Measurements from ENCODE around the gene TRAPPC6A.

TRAPPC6A gene

GRCh38 chr19:45149129-45149528 is 28.9 kb downstream of the TRAPPC6A start:
- DNase-seq (ENCODE audit: low read depth): no peak

- no peak for DNase-seq (ENCODE audit: low read depth)
Measured at GRCh38 chr19:45147835-45148676, 30.0 kb downstream of the TRAPPC6A start.

DNA sequence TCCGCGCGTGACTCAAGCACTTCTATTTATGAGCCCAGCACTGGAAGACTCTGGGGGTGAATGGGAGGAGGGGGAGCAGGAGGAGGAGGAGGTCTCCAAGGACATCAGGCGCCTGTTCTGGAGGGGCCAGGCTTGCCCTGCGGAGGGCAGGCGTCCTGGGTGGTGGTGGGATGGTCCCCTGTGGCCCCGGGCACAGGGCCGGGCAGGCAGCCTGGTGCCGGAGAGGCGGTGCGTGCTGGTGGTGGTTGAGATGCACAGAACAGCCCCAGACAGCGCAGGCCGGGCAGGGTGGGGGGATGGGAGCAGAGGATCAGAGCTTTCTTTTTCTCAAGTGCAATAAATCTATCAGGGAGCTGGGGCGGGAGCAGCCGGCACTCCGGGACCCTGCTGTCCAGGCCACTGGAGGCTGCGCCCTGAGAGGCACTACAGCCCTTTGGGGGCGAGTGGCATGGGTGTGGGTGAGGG is 31.3 kb downstream of the TRAPPC6A start:
- DNase-seq (ENCODE audit: low read depth): no peak

DNA sequence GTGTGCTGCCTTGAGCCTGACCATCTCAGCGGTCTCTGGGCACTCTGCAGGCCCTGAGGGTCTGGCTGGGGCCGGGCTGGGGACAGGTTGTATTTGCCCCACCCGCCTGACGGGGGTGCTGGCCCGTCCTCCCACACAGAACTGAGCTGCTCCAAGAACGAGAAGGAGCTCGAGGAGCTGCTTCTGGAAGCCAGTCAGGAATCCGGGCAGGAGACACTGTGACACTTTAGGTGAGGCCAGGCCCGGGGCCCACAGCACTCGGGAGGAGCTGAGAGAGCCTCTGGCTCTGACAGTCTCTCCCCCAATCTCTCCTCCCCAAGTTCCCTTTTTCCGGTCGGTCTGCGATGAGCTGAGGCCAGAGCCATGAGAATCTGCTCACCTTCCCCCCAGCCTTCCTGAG is 31.8 kb downstream of the TRAPPC6A start:
- no peak for DNase-seq (ENCODE audit: low read depth)

GRCh38 chr19:45145270-45146189 is 32.5 kb downstream of the TRAPPC6A start:
- DNase-seq (ENCODE audit: low read depth): no peak

- no peak for DNase-seq (ENCODE audit: low read depth)
Measured at GRCh38 chr19:45144431-45145269, 33.4 kb downstream of the TRAPPC6A start.

DNA sequence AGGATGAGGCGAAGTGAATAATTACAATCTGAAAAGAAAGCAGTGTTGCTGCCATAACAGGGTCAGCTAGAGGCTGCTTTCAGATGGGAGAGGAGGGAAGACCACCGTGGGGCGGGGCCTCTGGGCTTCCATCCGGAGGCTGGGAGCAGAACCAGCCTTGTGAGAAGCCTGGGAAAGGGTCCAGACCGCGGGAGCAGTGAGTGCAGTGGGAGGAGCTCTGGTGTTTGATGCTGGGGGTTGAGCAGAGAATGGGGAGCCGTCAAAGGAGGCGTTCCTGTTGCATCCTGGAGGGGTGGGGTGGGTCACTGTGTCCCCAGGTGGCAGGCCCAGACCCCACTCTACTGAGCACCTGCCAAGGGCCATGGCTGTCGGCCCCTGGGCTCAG is 35.3 kb downstream of the TRAPPC6A start:
- no peak for DNase-seq (ENCODE audit: low read depth)

- DNase-seq (ENCODE audit: low read depth): no peak
Measured at GRCh38 chr19:45142016-45142725, 35.9 kb downstream of the TRAPPC6A start.

GRCh38 chr19:45141203-45141900 is 36.7 kb downstream of the TRAPPC6A start:
- DNase-seq (ENCODE audit: low read depth): no peak

DNA sequence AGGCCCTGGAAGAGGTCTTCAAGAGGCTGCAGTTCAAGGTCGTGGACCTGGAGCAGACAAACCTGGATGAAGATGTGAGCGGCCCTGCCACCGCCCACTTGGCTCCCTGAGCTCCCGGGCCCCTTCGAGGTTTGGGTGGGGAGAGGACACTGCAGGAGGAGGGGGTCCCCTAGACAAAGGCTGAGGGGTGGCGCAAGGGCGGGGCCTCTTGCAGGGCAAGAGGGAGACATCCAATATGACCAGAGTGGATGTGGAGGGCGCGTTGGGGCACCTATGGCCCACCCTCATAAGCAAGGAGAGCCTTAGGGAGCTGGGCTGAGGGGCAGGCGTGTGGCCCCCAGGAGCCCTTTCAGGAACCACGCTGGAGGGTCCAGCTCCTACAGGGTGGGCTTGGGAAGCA is 37.5 kb downstream of the TRAPPC6A start:
- no peak for DNase-seq (ENCODE audit: low read depth)

DNA sequence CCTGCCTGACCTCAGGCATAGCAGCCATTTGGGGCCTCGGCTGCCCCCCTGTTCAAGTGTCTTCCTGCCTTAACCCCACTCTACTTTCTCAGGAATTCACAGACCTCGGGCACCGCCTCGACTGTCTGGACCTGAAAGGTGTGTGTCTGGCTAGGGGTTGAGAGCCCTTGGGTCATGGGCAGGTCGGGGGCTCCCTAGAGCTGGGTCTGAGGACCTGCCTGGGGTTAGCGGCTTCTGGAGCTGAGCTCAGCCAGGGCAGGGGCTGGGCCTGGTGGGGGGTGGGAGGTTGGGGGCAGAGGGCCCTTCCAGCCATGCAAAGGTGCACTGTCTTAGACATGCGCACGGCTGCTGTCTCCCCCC is 37.9 kb downstream of the TRAPPC6A start:
- no peak for DNase-seq (ENCODE audit: low read depth)

- DNase-seq (ENCODE audit: low read depth): no peak
Measured at GRCh38 chr19:45139286-45140143, 38.5 kb downstream of the TRAPPC6A start.

DNA sequence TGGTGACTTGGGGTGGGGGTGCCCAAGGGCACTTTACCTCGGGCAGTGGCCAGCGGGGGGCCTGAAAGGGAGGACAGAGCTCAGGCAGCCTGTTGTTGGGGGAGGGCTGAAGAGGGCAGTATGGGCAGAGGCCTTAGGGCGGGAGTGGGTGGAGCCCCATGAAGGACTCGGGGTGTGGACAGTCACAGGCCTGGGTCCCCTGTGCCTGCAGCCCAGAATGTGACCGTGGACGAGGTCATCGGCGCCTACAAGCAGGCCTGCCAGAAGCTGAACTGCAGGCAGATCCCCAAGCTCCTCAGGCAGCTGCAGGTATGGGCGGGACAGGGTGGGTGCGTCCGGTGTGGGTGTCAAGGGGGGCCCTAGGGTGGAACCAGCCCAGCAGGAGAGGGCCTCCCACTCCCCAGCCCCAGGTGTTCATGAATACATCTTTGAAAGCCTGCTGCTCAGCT is 39.7 kb downstream of the TRAPPC6A start:
- no peak for DNase-seq (ENCODE audit: low read depth)

GRCh38 chr19:45137179-45137761 is 40.8 kb downstream of the TRAPPC6A start:
- no peak for DNase-seq (ENCODE audit: low read depth)

GRCh38 chr19:45136507-45137178 is 41.4 kb downstream of the TRAPPC6A start:
- DNase-seq (ENCODE audit: low read depth): no peak

DNA sequence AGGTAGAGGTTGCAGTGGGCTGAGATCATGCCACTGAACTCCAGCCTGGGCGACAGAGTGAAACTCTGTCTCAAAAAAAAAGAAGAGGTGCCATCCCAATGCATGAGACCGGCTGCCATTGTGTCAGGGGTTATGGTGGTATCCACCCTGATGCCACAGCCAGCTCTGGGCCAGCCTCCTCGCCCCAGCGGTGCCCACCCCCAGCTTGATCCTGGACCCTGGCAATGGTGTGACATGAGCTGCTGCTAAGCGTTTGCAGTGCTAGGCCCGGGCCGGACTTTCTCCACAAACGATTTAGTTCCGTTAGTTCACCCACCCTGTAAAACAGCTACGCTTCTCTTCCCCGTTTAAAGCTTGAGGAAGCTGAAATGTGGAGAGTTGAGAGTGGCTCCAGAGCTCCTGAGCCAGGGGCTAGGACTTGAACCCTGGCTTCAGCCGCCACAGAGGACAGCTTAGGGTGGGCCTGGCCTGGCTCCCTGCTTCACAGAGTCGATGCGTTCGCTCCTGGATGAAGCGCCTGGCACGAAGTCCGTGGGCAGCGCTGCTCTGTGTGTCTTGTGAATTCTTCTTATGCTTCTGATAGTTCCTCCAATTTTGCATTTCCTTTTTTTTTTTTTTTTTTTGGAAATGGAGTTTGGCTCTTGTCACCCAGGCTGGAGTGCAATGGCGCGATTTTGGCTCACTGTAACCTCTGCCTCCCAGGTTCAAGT is 42.7 kb downstream of the TRAPPC6A start:
- no peak for DNase-seq (ENCODE audit: low read depth)

GRCh38 chr19:45133661-45134060 is 44.4 kb downstream of the TRAPPC6A start:
- no peak for DNase-seq (ENCODE audit: low read depth)

Data from activated T-cell treated with anti-CD3 and anti-CD28 coated beads for 1 hour (primary cell).